SKM-1 treated with dmso at 0.1 percent for 144 hours (cell line): ENCODE data around the gene ZNF575.
"Not testable (repeated sequence)": the region's sequence is repeated elsewhere in the genome, so short reads cannot be mapped to it uniquely, and the experiment has no call there.

ENCODE experiments used
- DNase-seq: peaks from one replicate; lab custom pipeline; 2025; ENCODE audit not compliant: unreplicated experiment; lab: John Stamatoyannopoulos, UW

ZNF575 gene

DNA sequence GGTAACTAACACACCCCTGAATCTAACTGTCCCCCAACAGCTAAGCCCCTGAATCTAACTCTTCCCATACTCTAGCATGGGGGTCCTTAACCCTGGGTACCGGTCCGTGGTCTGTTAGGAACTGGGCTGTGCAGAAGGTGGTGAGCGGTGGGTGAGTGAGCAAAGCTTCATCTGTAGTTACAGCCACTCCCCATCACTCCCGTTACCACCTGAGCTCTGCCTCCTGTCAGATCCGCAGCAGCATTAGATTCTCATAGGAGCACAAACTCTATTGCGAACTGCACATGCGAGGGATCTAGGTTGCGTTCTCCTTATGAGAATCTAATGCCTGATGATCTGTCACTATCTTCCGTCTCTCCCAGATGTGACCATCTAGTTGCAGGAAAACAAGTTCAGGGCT, 22.3 kb upstream of the ZNF575 start:
- DNase-seq: no peak

DNA sequence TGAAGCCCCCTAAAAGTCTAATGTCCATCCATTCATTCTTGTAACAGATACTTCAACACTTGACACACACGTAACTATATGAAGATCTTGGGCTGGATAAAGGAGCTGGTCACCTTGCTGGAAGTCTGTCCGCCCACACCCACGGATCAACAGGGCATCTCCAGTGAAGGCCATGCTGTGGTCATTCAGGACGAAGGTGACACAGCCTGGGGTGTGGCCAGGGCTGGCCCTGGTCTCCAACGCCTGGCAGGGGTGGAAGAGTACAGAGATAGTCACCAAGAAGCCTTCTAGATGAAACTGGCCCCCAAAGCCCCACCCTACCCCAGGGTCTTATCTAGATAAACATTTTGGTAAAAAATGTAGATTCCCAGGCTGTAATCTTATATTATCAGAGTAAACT, 21.7 kb upstream of the ZNF575 start:
- DNase-seq: no peak

DNA sequence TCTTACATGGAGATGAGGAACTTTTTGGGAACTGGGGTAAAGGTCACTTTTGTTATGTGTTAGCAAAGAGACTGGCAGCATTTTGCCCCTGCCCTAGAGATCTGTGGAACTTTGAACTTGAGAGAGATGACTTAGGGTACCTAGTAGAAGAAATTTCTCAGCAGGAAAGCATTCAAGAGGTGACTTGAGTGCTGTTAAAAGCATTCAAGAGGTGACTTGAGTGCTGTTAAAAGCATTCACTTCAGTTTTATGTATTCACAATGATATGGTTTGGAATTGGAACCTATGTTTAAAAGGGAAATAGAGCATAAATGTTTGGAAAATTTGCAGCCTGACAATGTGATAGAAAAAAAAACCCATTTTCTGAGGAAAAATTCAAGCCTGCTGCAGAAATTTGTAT, 20.6 kb upstream of the ZNF575 start:
- not testable (repeated sequence) for DNase-seq

DNA sequence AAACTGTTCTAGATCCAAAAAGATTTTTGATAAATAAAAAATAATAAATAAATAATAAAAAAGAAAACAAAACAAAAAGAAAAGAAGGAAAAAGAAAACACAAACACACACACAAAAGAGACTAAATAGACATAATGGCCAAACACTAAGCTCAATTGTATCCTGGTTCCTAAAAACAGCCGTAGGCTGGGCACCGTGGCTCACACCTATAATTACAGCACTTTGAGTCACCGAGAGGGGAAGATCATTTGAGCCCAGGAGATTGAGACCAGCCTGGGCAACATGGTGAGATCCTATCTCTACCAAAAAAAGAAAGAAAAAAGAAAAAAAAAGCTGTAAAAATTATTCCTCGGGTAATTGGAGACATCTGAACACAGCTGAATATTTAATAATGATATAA, 14.9 kb upstream of the ZNF575 start:
- no peak for DNase-seq

DNA sequence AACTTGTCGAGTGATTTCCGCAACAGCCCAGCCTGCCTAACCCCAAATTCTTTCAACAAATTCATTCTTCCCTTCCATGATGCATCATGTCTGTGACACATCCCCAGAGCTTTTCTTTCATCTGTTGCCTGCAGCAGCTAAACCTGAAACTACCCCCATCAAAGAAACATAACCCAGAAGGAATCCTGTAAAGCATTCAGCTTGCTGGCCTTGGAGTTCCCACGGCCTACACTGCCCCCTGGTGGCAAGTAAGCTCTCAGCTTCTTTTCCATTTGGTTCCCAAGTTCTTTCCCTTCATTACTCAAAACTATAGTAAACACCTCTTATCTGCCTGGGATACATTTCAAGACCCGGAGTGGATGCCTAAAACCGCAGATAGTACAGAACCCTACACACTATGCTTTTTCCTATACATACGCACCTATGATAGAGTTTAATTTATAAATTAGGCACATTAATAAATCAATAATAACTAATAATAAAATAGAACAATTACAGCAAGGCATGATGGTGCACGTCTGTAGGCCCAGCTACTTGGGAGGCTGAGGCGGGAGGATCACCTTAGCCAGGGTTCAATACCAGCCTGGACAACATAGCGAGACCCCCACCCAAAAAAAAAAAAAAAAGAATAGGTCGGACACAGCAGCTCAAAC, 13.4 kb upstream of the ZNF575 start:
- DNase-seq: peak; percentile 17

DNA sequence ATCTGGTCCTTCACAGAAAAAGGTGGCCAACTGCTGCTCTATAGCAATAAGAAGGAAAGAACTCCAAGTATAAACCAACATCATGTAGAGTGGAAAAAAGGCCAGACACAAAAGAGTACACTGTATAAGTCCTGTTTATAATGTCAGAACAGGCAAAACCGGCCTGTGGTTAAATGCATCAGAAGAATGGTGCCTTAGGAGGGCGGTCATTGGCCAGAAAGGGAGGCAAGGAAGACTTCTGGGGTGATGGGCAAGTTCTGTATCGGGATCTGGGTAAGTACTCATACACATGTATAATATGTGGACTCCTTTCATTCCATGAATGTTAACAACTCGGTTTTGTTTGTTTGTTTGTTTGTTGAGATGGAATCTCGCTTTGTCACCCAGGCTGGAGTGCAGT, 10.1 kb upstream of the ZNF575 start:
- DNase-seq: no peak

DNA sequence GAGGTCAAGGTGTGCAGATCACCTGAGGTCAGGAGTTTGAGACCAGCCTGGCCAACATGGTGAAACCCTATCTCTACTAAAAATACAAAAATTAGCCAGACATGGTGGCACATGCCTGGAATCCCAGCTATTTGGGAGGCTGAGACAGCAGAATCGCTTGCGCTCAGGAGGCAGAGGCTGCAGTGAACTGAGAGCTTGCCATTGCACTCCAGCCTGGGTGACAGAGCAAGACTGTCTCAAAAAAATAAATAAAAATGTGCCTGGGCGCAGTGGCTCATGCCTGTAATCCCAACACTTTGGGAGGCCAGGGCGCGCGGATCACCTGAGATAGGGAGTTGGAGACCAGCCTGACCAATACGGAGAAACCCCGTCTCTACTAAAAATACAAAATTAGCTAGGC, 9.3 kb upstream of the ZNF575 start:
- DNase-seq: not testable (repeated sequence)

DNA sequence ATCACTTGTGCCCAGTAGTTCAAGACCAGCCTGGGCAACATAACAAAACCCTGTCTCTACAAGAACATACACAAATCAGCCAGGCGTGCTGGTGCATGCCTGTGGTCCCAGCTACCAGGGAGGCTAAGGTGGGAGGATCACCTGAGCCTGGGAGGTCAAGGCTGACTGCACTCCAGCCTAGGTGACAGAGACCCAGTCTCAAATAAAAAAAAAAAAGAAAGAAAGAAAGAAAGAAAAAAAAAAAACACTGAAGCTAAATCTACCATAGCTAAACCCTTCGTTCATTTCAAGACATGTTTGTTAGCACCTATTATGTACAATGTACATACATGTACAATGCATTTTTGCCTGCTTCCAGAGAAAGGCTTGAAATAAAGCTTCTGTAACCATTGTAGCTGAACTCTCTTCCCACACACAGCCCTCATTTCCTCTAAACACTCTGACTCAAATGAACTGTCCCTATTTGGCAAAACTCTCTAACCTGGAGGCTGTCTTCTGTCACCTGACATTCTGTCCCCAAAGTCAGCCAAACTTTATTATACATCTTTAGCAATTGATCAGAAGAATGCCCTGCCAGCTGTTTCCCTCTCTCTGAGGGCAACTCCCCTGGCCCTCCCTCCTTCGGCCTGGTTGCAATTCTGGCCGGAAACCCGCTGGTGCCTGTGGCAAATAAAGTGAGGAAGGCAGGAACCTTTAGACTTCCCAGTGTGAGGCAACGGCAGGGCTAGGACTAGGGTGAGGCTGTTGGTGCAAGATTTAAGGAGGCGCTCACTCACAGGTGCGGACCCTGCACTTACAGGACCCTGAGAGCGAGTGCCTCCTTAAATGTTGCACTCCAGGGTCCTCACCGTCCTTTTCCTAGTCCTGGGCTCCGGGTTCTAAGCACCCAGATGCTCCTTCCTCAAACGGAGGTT, 7.8 kb upstream of the ZNF575 start:
- DNase-seq: peak; percentile 20

DNA sequence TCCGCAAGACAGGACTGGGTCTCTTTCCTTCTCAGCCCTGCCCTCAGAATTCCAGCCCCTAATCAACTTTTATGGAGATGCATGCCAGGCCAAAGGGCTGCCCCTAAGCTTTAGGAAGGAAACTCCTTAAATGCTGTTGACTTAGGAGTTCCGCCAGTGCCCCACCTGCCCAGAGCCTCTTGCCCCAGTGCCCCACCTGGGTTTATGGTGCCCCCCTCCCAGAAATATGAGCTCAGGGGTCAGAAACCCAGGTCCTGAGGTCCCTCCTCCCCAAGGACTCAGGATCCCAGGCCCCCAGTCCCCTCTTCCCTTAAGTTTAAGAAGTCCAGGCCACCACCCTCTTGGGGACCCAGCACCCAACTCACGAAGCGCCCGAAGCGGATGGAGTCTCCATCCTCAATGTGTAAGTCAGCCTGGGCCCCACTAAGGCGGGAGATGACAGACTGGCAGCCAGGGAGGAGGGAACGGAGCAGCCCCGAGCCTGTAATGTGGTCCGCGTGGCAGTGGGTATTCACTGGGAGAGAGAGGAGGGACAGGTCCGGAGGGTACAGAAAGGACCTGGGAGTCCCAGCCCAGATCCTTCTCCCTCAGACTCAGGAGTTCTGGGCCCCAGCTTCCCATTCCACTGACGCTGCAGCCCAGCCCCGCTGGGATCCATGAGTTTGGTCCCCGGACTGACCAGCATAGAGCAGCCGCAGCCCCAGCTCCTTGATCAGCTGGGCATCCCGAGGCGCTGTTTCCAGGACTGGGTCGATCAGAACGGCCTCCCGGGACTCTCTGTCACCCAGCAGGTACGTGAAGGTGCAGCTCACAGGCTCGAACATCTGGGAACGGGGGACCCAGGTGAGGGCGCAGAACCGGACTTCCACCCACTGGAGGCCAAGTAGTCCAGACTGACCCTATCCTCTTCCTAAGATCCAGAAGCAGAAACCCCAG, 6.9 kb upstream of the ZNF575 start:
- no peak for DNase-seq

DNA sequence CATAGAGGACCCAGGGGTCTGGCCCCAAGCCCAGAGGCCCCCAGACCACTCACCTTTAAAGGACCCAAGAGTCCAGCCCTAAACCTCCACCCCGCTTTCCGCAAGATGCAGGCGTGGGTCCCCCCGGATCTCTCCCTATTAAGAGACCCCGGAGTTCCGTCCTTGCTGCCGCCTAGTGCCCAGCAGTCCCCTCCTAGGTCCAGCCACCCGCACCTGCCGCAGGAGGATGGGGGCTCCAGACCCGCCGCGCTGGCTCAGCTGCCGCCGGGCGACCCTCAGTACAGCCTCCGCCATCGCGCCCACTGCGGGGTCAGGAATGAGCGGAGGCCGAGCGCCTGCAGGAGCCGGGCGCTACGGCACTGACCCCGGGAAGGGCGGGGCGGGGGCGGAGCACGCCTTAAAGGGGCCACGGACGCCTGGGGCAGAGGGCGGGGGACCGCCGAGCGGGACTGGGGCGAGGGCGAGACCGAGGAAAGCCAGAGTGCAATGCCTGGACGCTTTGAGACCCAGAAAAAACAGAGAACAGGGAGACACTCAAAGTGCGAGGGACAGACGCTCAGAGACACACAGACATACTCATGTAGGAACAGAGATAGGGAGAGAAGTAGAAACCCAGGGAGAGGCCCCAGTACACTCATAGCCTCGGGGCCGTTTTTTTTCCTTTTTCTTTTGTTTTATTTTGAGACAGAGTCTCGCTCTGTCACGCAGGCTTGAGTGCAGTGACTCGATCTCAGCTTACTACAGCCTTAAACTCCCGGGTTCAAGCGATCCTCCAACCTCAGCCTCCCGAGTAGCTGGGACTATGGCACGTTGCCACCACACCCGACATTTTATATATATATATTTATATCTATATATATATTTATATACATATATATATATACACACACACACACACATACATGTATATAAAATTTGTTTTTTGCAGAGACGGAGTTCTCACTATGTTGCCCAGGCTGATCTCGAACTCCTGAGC, 5.8 kb upstream of the ZNF575 start, which contains the start of gene ETHE1:
Gene ETHE1 (minus strand): TSS at position 318 of the 976 bp plus-strand sequence. CDS start 24 bp downstream, at position 294.
- DNase-seq: peak; percentile 14

DNA sequence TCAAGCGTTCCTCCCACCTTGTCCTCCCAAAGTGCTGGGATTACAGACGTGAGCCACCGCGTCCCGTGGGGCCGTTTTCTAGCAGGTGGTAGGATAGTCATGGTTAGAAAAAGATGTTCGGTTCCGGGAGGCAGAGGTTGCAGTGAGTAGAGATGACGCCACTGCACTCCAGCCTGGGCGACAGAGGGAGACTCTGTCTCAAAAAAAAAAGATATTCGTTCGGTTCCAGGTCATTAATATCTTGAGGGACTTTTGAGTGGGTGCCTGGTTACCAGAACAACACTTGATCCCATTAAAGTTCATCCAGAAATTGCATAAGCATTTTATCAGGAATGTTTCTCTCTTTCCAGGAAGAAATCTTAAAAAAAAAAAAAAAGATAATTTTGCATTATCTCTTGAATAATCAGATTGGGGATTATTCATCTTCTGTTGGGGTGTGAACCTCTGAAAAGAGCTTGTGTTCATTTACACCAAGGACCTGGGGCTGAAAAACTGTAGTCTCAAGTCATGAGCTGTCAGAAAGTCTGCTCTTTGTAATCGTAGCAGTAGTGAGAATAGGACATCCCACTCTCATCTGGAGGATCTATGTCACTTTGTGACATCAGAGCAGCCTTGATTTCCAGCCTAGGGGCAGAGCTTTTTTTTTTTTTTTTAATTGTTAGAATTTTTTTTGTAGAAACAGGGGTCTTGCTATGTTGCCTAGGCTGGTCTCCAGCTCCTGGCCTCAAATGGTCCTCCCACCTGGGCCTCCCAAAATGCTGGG, 4.9 kb upstream of the ZNF575 start:
- DNase-seq: no peak

DNA sequence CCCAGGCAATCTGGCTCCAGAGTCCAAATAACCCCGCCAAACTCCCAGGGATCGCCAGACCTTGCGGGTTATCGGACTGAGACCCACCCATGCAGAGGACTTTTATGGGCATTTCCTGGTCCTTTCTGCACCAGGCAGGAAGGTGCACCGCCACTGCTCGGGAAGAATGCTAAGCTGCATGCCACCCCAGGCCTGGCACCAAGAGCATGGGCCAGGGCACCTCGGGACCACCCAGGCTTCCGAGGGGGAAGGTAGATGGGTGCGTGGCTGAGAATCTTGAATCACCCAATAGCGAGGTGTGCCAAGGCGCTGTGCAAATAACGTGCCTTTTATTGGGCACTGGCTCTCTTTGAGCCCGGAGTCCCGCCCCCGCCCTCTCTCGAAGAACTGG, 422 bp upstream of the ZNF575 start:
- DNase-seq: no peak

DNA sequence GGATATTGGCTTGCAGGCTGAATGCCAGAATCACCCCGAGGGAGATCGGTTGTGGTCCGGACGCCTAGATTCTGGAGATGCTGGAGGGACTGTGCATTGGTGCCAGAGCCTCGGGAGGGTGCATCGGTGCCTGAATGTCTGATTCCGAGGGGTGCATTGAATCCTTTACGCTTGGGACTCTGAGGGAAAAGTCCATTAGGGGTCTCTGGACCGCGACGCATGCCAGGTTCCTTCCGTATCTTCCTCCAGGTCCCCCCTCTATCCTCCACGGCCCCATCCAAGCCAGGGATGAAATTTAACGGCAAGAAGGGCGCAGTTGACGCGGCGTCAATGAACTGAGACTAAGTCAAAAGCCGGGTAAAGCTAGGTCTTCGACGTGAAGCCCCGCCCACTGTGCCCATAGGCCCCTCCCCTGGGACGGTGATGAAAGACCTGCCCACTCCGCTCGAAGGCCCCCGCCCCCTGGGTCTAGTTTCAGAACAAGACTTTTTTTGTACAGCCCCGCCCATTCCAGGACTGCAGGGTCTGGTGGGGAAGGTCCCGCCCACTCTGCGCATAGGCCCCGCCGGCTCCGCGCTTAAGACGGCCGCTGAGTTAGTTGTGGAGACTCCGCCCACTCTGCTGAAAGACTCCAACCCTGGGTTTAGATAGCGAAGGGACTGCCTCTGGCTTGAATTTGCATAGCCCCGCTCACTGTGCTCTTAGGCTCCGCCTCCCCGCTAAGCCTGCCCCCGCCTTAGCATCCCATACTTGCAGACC, 737 bp downstream of the ZNF575 start:
- DNase-seq: no peak

DNA sequence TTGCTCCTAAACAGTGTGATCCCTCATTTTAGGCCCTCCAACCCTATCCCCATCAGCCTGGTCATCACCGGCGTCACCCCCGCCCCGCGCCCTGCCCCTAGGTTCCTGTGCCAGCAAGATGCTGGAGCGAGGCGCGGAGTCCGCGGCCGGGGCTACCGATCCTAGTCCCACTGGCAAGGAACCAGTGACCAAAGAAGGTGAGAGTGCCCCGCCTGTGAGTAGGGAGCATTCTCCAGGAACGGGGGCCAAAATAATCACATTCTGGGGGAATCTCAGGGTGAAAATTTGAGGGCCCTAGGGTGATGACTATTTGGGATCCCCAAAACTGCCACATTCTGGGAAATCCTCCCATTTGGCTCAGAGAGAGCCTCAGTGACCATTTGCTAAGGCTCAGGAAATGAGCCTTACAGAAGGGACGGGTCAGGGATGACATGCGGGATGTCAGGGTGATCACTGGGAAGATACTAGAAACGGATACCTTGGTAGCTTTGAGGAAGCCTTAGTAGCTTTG, 1.4 kb downstream of the ZNF575 start:
- no peak for DNase-seq

DNA sequence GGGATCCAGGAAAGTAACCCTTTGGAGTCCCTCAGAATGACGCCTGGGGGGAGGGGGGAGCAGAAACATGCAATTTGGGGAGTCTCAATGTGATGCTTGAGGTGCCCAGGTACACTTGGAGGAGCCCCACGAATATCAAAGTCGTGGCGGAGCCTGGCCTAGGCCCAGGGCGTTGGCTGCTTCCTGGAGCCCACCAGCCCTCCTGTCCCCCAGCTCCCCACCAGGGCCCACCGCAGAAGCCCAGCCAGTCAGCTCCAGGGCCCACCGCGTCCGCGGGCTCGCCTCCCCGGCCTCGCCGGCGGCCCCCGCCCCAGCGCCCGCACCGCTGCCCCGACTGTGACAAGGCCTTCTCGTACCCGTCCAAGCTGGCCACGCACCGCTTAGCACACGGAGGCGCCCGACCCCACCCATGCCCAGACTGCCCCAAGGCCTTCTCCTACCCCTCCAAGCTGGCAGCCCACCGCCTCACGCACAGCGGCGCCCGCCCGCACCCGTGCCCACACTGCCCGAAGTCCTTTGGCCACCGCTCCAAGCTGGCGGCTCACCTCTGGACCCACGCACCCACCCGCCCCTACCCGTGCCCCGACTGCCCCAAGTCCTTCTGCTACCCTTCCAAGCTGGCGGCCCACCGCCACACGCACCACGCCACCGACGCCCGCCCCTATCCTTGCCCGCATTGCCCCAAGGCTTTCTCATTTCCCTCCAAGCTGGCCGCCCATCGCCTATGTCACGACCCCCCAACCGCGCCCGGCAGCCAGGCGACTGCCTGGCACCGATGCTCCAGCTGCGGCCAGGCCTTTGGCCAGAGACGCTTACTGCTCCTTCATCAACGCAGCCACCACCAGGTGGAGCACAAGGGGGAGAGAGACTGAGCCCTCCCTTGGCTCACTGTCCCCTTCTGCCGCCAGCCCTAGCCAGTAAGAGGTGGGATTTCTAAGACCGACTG, 2.1 kb downstream of the ZNF575 start:
- DNase-seq: no peak

DNA sequence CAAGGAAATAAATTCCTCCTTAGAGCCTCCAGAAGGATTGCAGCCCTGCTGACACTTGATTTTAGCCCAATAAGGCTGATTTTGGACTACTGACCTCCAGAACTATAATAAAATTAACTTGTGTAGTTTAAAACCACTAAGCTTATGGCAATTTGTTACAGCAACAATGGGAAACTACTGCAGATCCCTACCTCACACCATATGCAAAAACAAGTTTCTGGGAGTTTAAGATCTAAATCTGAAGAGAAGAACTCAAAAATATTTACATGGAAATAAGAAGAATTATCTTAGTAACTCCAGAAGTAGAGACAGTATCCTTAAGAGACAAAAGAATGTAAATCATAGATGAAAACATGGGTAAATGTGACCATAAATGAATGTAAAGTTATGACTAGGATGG, 5.9 kb downstream of the ZNF575 start:
- DNase-seq: no peak

DNA sequence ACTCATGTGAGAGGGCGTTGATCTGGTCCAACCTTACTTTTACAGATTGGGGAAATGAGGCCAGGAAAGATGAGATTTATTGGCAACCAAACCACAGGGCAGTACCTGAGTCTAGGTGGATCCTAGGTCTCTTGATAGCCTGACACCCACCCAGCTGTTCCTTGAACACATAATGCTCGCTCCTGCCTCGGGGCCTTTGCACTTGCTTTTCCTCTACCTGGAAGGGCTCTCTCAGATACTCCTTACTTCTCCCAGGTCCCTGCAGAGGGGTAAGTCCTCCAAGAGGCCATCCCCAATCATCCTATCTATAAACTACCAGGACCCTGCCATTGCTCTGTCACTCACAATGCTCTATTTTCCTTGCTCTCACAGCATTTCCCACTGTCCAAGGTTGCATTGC, 7.4 kb downstream of the ZNF575 start:
- no peak for DNase-seq
